ENCODE results near the gene RGS6. TPM values are rescaled to one million over a fixed set of nuclear protein-coding genes. Genes with fewer than 3 reads are reported as not detected.

RGS6 gene
- total and polyA plus RNA-seq, 2 donors (not counting 1 experiment from before 2014, with no cell fraction given) = not detected

- H3K4me1 ChIP-seq (ENCODE audit: control insufficient read depth, extremely low read depth, insufficient read depth, low read length) = peaks cover 2% of the 10 kb centered on the region
- H3K9me3 ChIP-seq (ENCODE audit: control insufficient read depth, insufficient read depth, low read depth, low read length) = no peaks in the 10 kb centered on the region
- H3K4me2 ChIP-seq (ENCODE audit: extremely low read depth, insufficient read depth, low read length) = no peak overlapping the region
- no peak overlapping the region for H3K9ac ChIP-seq (ENCODE audit: insufficient read depth, low read length)
- H3K36me3 ChIP-seq (ENCODE audit: control insufficient read depth, insufficient read depth, low read length) = no peaks in the 10 kb centered on the region
- no peak overlapping the region for H3K4me3 ChIP-seq (replicated peaks in 1 of 4; ENCODE audit: control extremely low read depth in 1 of 4, insufficient read depth in 1 of 4, low read depth in 3 of 4, low read length in 4 of 4)
- H2AFZ ChIP-seq (ENCODE audit: low read length) = no peak overlapping the region
- no peak for DNase-seq (ENCODE audit: low read depth in 2 of 2)
- H3K27me3 ChIP-seq (ENCODE audit: control insufficient read depth, insufficient read depth, low read length) = no peaks in the 10 kb centered on the region
- no peaks in the 10 kb centered on the region for H3K79me2 ChIP-seq (ENCODE audit: control insufficient read depth, insufficient read depth, low read length)
- H4K20me1 ChIP-seq (ENCODE audit: control insufficient read depth, extremely low read depth, insufficient read depth, low read length) = no peaks in the 10 kb centered on the region
- TF ChIP-seq CTCF (conservative IDR thresholded peaks at IDR 0.05 in 1 of 2, IDR thresholded peaks at IDR 0.05 in 1 of 2; ENCODE audit: low read depth in 1 of 2, low read length in 2 of 2) = no peak
- TF ChIP-seq EZH2 (IDR thresholded peaks at IDR 0.05; ENCODE audit: low read length, missing control alignments) = no peak
- H3K27ac ChIP-seq (ENCODE audit: insufficient read depth, low read length) = no peak overlapping the region
Observed at GRCh38 chr14:72524295-72524629, 592.0 kb downstream of the RGS6 start.

GRCh38 chr14:72525087-72525915, 593.1 kb downstream of the RGS6 start:
- H3K27me3 ChIP-seq (ENCODE audit: control insufficient read depth, insufficient read depth, low read length) = no peaks in the 10 kb centered on the region
- no peak overlapping the region for H3K4me3 ChIP-seq (replicated peaks in 1 of 4; ENCODE audit: control extremely low read depth in 1 of 4, insufficient read depth in 1 of 4, low read depth in 3 of 4, low read length in 4 of 4)
- no peak overlapping the region for H3K4me2 ChIP-seq (ENCODE audit: extremely low read depth, insufficient read depth, low read length)
- no peak overlapping the region for H2AFZ ChIP-seq (ENCODE audit: low read length)
- H3K27ac ChIP-seq (ENCODE audit: insufficient read depth, low read length) = no peak overlapping the region
- H3K36me3 ChIP-seq (ENCODE audit: control insufficient read depth, insufficient read depth, low read length) = no peaks in the 10 kb centered on the region
- no peaks in the 10 kb centered on the region for H3K79me2 ChIP-seq (ENCODE audit: control insufficient read depth, insufficient read depth, low read length)
- no peak overlapping the region for H3K9ac ChIP-seq (ENCODE audit: insufficient read depth, low read length)
- peaks cover 2% of the 10 kb centered on the region for H3K4me1 ChIP-seq (ENCODE audit: control insufficient read depth, extremely low read depth, insufficient read depth, low read length)
- H3K9me3 ChIP-seq (ENCODE audit: control insufficient read depth, insufficient read depth, low read depth, low read length) = no peaks in the 10 kb centered on the region
- peak in 1 of 2 donors; percentile 35 for DNase-seq (ENCODE audit: low read depth in 2 of 2)
- TF ChIP-seq CTCF (conservative IDR thresholded peaks at IDR 0.05 in 1 of 2, IDR thresholded peaks at IDR 0.05 in 1 of 2; ENCODE audit: low read depth in 1 of 2, low read length in 2 of 2) (no peak), EZH2 (IDR thresholded peaks at IDR 0.05; ENCODE audit: low read length, missing control alignments) (no peak)
- no peaks in the 10 kb centered on the region for H4K20me1 ChIP-seq (ENCODE audit: control insufficient read depth, extremely low read depth, insufficient read depth, low read length)

- DNase-seq (ENCODE audit: low read depth in 2 of 2) = no peak
- TF ChIP-seq EZH2 (IDR thresholded peaks at IDR 0.05; ENCODE audit: low read length, missing control alignments) (no peak), CTCF (conservative IDR thresholded peaks at IDR 0.05 in 1 of 2, IDR thresholded peaks at IDR 0.05 in 1 of 2; ENCODE audit: low read depth in 1 of 2, low read length in 2 of 2) (no peak)
- Histone ChIP-seq H3K27me3 (ENCODE audit: control insufficient read depth, insufficient read depth, low read length) (no peaks in the 10 kb centered on the region), H2AFZ (ENCODE audit: low read length) (no peak overlapping the region), H3K27ac (ENCODE audit: insufficient read depth, low read length) (no peak overlapping the region), H3K36me3 (ENCODE audit: control insufficient read depth, insufficient read depth, low read length) (no peaks in the 10 kb centered on the region), H4K20me1 (ENCODE audit: control insufficient read depth, extremely low read depth, insufficient read depth, low read length) (no peaks in the 10 kb centered on the region), H3K9ac (ENCODE audit: insufficient read depth, low read length) (no peak overlapping the region), H3K4me2 (ENCODE audit: extremely low read depth, insufficient read depth, low read length) (no peak overlapping the region), H3K4me3 (replicated peaks in 1 of 4; ENCODE audit: control extremely low read depth in 1 of 4, insufficient read depth in 1 of 4, low read depth in 3 of 4, low read length in 4 of 4) (no peak overlapping the region), H3K79me2 (ENCODE audit: control insufficient read depth, insufficient read depth, low read length) (no peaks in the 10 kb centered on the region), H3K4me1 (ENCODE audit: control insufficient read depth, extremely low read depth, insufficient read depth, low read length) (peaks cover 2% of the 10 kb centered on the region), H3K9me3 (ENCODE audit: control insufficient read depth, insufficient read depth, low read depth, low read length) (no peaks in the 10 kb centered on the region)
Observed at GRCh38 chr14:72527591-72527990, 595.4 kb downstream of the RGS6 start.

Measured in fibroblast of lung (primary cell).